Osteoblast (primary cell): Measurements from ENCODE around the gene PPP1R13B. TPM values are rescaled to one million over a fixed set of nuclear protein-coding genes. Genes with fewer than 3 reads are reported as not detected.

ENCODE experiments used
- DNase-seq: peaks from one replicate; pipeline ENCODE4 v3.0.0; 2011; ENCODE audit warnings: low spot score, mixed read lengths; ENCODE audit not compliant: insufficient read length; ENCODE audit errors: missing footprints
- H2AFZ ChIP-seq: 2 replicates; pipeline ENCODE4 v1.6.0; 2011; ENCODE audit warnings: mild to moderate bottlenecking, low read length
- H3K27ac ChIP-seq: 2 replicates; pipeline ENCODE4 v1.5.1; 2011; ENCODE audit warnings: mild to moderate bottlenecking, low read depth, low read length, moderate library complexity
- H3K27me3 ChIP-seq: 2 replicates; pipeline ENCODE4 v1.6.0; 2012; ENCODE audit warnings: mild to moderate bottlenecking, control low read depth, inconsistent platforms, low read length, moderate library complexity; ENCODE audit not compliant: insufficient read depth
- H3K36me3 ChIP-seq: 2 replicates; pipeline ENCODE4 v1.5.1; 2011; ENCODE audit warnings: mild to moderate bottlenecking, low read length, control low read depth, moderate library complexity; ENCODE audit not compliant: insufficient read depth
- H3K4me1 ChIP-seq: 2 replicates; pipeline ENCODE4 v1.5.1; 2011; ENCODE audit warnings: mild to moderate bottlenecking, low read length, control low read depth, moderate library complexity; ENCODE audit not compliant: insufficient read depth
- H3K4me2 ChIP-seq: 2 replicates; pipeline ENCODE4 v1.6.0; 2011; ENCODE audit warnings: mild to moderate bottlenecking, low read length; ENCODE audit not compliant: insufficient read depth
- H3K4me3 ChIP-seq: fragments of 200-600 bp; sonication (generic); 3 replicates; pipeline ENCODE4 v1.5.1; 2012; ENCODE audit warnings: mild to moderate bottlenecking, low read length, inconsistent platforms; ENCODE audit not compliant: insufficient read depth
- H3K79me2 ChIP-seq: 2 replicates; pipeline ENCODE4 v1.6.0; 2012; ENCODE audit warnings: mild to moderate bottlenecking, low read length, control low read depth, inconsistent platforms; ENCODE audit not compliant: insufficient read depth
- H3K9me3 ChIP-seq: 2 replicates; pipeline ENCODE4 v1.5.1; 2011; ENCODE audit warnings: low read depth, low read length, control low read depth
- H4K20me1 ChIP-seq: 2 replicates; pipeline ENCODE4 v1.6.0; 2012; ENCODE audit warnings: mild to moderate bottlenecking, low read length, control low read depth; ENCODE audit not compliant: insufficient read depth
- total RNA-seq: library from RNA; depleted of rRNA; stranded (reverse); fragments of >200 nt; gene quantifications from 2 replicates; pipeline ENCODE4 v1.2.3, GENCODE V29; 2012
- TF ChIP-seq, protein P1 (sequence below): IDR thresholded peaks from 2 replicates; pipeline ENCODE4 v1.5.1; 2011; ENCODE audit warnings: mild to moderate bottlenecking, low read depth, low read length, moderate library complexity; ENCODE audit errors: extremely low read depth

The PPP1R13B gene
- total RNA-seq, 1 donor: 3.3 TPM

- TF ChIP-seq, protein P1, sequence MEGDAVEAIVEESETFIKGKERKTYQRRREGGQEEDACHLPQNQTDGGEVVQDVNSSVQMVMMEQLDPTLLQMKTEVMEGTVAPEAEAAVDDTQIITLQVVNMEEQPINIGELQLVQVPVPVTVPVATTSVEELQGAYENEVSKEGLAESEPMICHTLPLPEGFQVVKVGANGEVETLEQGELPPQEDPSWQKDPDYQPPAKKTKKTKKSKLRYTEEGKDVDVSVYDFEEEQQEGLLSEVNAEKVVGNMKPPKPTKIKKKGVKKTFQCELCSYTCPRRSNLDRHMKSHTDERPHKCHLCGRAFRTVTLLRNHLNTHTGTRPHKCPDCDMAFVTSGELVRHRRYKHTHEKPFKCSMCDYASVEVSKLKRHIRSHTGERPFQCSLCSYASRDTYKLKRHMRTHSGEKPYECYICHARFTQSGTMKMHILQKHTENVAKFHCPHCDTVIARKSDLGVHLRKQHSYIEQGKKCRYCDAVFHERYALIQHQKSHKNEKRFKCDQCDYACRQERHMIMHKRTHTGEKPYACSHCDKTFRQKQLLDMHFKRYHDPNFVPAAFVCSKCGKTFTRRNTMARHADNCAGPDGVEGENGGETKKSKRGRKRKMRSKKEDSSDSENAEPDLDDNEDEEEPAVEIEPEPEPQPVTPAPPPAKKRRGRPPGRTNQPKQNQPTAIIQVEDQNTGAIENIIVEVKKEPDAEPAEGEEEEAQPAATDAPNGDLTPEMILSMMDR: no peak
- Histone ChIP-seq H3K9me3 (no peaks in the 10 kb centered on the region), H3K27me3 (no peaks in the 10 kb centered on the region), H3K27ac (no peak overlapping the region), H2AFZ (no peak overlapping the region), H4K20me1 (no peaks in the 10 kb centered on the region), H3K4me1 (no peaks in the 10 kb centered on the region), H3K79me2 (no peaks in the 10 kb centered on the region), H3K4me2 (no peak overlapping the region), H3K36me3 (peaks cover 3% of the 10 kb centered on the region), H3K4me3 (no peak overlapping the region)
- DNase-seq: peak; percentile 84
Measured at GRCh38 chr14:103740991-103741689, 106.2 kb downstream of the PPP1R13B start.

DNA sequence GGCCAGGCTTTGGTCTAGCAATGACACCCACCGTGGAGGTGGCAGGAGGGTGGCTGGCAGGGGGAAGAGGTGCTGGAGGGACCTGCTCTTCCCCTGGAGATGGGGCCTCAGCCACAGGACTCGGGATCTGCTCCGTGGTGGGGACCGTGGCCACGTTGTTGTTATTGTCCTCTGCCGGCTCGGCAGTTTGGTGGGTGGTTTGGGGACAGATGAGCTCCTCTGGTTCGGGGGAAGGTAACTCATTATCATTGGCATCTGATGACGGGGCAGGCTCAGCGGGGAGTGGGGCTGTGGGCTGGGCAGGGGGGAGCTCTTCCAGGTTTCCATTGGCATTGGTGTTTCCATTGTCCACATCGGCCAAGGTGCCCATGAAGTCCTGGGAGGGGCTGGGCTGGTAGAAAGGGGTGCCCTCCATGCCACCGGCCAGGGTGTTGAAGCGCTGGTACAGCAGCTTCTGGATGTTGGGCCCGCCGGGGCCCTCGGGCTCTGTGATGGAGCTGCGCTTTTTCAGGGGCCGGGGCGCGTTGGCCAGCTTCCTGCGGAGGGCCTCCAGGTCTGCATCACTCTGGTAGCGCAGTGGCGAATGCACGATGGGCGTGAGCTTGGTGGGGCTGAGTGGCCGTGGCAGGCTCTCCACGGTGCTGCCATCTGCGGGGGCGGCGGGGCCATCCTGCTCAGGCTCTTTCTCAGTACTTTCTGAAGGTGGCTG is 107.4 kb downstream of the PPP1R13B start:
- H3K4me2 ChIP-seq: no peak overlapping the region
- H3K4me1 ChIP-seq: no peaks in the 10 kb centered on the region
- peak; percentile 37 for DNase-seq
- no peak overlapping the region for H3K4me3 ChIP-seq
- H3K27me3 ChIP-seq: no peaks in the 10 kb centered on the region
- peaks cover 3% of the 10 kb centered on the region for H3K36me3 ChIP-seq
- no peak overlapping the region for H2AFZ ChIP-seq
- TF ChIP-seq, protein P1: no peak
- H4K20me1 ChIP-seq: no peaks in the 10 kb centered on the region
- no peaks in the 10 kb centered on the region for H3K79me2 ChIP-seq
- H3K27ac ChIP-seq: no peak overlapping the region
- no peaks in the 10 kb centered on the region for H3K9me3 ChIP-seq

GRCh38 chr14:103739466-103739792 is 107.9 kb downstream of the PPP1R13B start:
- peak; percentile 47 for DNase-seq
- H3K4me1 ChIP-seq: no peaks in the 10 kb centered on the region
- no peak overlapping the region for H2AFZ ChIP-seq
- no peak overlapping the region for H3K4me3 ChIP-seq
- no peak overlapping the region for H3K27ac ChIP-seq
- no peaks in the 10 kb centered on the region for H3K9me3 ChIP-seq
- peaks cover 3% of the 10 kb centered on the region for H3K36me3 ChIP-seq
- no peaks in the 10 kb centered on the region for H4K20me1 ChIP-seq
- TF ChIP-seq, protein P1: no peak
- H3K79me2 ChIP-seq: no peaks in the 10 kb centered on the region
- no peak overlapping the region for H3K4me2 ChIP-seq
- no peaks in the 10 kb centered on the region for H3K27me3 ChIP-seq

- Histone ChIP-seq H3K79me2 (no peaks in the 10 kb centered on the region), H4K20me1 (no peaks in the 10 kb centered on the region), H3K4me3 (no peak overlapping the region), H3K27me3 (no peaks in the 10 kb centered on the region), H3K4me2 (no peak overlapping the region), H3K36me3 (peaks cover 4% of the 10 kb centered on the region), H3K27ac (no peak overlapping the region), H2AFZ (no peak overlapping the region), H3K9me3 (no peaks in the 10 kb centered on the region), H3K4me1 (no peaks in the 10 kb centered on the region)
- TF ChIP-seq, protein P1: no peak
- peak; percentile 37 for DNase-seq
Measured at GRCh38 chr14:103738701-103739451, 108.5 kb downstream of the PPP1R13B start.
